ENCODE measurements around the gene CEP55. TPM values are rescaled to one million over a fixed set of nuclear protein-coding genes. Genes with fewer than 3 reads are reported as not detected.

Gene CEP55
- total and polyA plus RNA-seq, 2 experiments from 2014 or later = 14.9 to 21.5 TPM

GRCh38 chr10:93501650-93502049 is 5.2 kb downstream of the CEP55 start:
- Histone ChIP-seq H3K27me3 (replicated peaks; ENCODE audit: insufficient read depth) (no peaks in the 10 kb centered on the region), H3K4me3 (no peak overlapping the region), H3K9me2 (ENCODE audit: insufficient read depth) (no peaks in the 10 kb centered on the region), H3K9ac (0 out of 2 replicates have a peak overlapping the region, but pooled peaks have one; percentile 5), H3K4me1 (ENCODE audit: insufficient read depth) (peaks cover 6% of the 10 kb centered on the region; the same call in 1 of the 2 replicates), H3K79me2 (ENCODE audit: insufficient read depth) (peaks cover 47% of the 10 kb centered on the region), H3K27ac (no peak overlapping the region), H3F3A (ENCODE audit: insufficient read depth) (0 out of 2 replicates have a peak, but pooled peaks cover 3% of the 10 kb centered on the region), H3K4me2 (ENCODE audit: unreplicated experiment) (no peak overlapping the region), H3K36me3 (ENCODE audit: low read depth) (no peaks in the 10 kb centered on the region), H3K9me3 (ENCODE audit: low read depth) (no peaks in the 10 kb centered on the region), H2AFZ (peak overlapping the region; percentile 35; the same call in 1 of the 2 replicates), H4K20me1 (ENCODE audit: insufficient read depth) (no peaks in the 10 kb centered on the region)
- no peak for TF ChIP-seq EZH2 (IDR thresholded peaks at IDR 0.05; ENCODE audit: insufficient read depth, poor library complexity, severe bottlenecking)
- no peak for TF ChIP-seq EZH2phosphoT487 (IDR thresholded peaks at IDR 0.05; ENCODE audit: insufficient read depth, low read depth)
- DNase-seq = peak; percentile 21
- in situ Hi-C loops (cut with MboI) = loop anchor here (25.0 kb wide), 2 partner anchors 414 to 614 kb away; no protein-coding TSS in a partner anchor

GRCh38 chr10:93503075-93503474 is 6.7 kb downstream of the CEP55 start:
- 0 out of 2 replicates have a peak, but pooled peaks cover 3% of the 10 kb centered on the region for H3F3A ChIP-seq (ENCODE audit: insufficient read depth)
- in situ Hi-C loops (cut with MboI) = loop anchor here (25.0 kb wide), 2 partner anchors 416 to 616 kb away; no protein-coding TSS in a partner anchor
- H3K79me2 ChIP-seq (ENCODE audit: insufficient read depth) = peaks cover 32% of the 10 kb centered on the region
- no peak overlapping the region for H3K4me3 ChIP-seq
- H3K9ac ChIP-seq = no peak overlapping the region
- no peaks in the 10 kb centered on the region for H3K9me2 ChIP-seq (ENCODE audit: insufficient read depth)
- DNase-seq = no peak
- WGBS, 2 experiments (ENCODE audit: low coverage in 1 of 2, low lambda C conversion rate in 2 of 2, missing lambda C conversion rate in 2 of 2) = 94 to 98% methylated on average over 6 of the region's 6 CpGs
- no peaks in the 10 kb centered on the region for H3K36me3 ChIP-seq (ENCODE audit: low read depth)
- no peaks in the 10 kb centered on the region for H4K20me1 ChIP-seq (ENCODE audit: insufficient read depth)
- H2AFZ ChIP-seq = peak overlapping the region; percentile 23; the same call in 1 of the 2 replicates
- H3K27ac ChIP-seq = no peak overlapping the region
- H3K4me2 ChIP-seq (ENCODE audit: unreplicated experiment) = no peak overlapping the region
- TF ChIP-seq EZH2 (IDR thresholded peaks at IDR 0.05; ENCODE audit: insufficient read depth, poor library complexity, severe bottlenecking) = no peak
- TF ChIP-seq EZH2phosphoT487 (IDR thresholded peaks at IDR 0.05; ENCODE audit: insufficient read depth, low read depth) = no peak
- H3K4me1 ChIP-seq (ENCODE audit: insufficient read depth) = peaks cover 6% of the 10 kb centered on the region; the same call in 1 of the 2 replicates
- no peaks in the 10 kb centered on the region for H3K9me3 ChIP-seq (ENCODE audit: low read depth)
- H3K27me3 ChIP-seq (replicated peaks; ENCODE audit: insufficient read depth) = no peaks in the 10 kb centered on the region

- Histone ChIP-seq H3K9ac (no peak overlapping the region), H3K9me2 (ENCODE audit: insufficient read depth) (no peaks in the 10 kb centered on the region), H3F3A (ENCODE audit: insufficient read depth) (0 out of 2 replicates have a peak, but pooled peaks cover 3% of the 10 kb centered on the region), H3K4me2 (ENCODE audit: unreplicated experiment) (no peak overlapping the region), H3K4me1 (ENCODE audit: insufficient read depth) (peaks cover 6% of the 10 kb centered on the region; the same call in 1 of the 2 replicates), H3K27ac (no peak overlapping the region), H3K4me3 (no peak overlapping the region), H3K36me3 (ENCODE audit: low read depth) (no peaks in the 10 kb centered on the region), H4K20me1 (ENCODE audit: insufficient read depth) (no peaks in the 10 kb centered on the region), H2AFZ (peak overlapping the region; percentile 52), H3K9me3 (ENCODE audit: low read depth) (no peaks in the 10 kb centered on the region), H3K79me2 (ENCODE audit: insufficient read depth) (peaks cover 14% of the 10 kb centered on the region), H3K27me3 (replicated peaks; ENCODE audit: insufficient read depth) (no peaks in the 10 kb centered on the region)
- no peak for TF ChIP-seq EZH2 (IDR thresholded peaks at IDR 0.05; ENCODE audit: insufficient read depth, poor library complexity, severe bottlenecking)
- no peak for TF ChIP-seq EZH2phosphoT487 (IDR thresholded peaks at IDR 0.05; ENCODE audit: insufficient read depth, low read depth)
- in situ Hi-C loops (cut with MboI) = loop anchor here (25.0 kb wide), 2 partner anchors 418 to 618 kb away; no protein-coding TSS in a partner anchor
- no peak for DNase-seq
- WGBS, 2 experiments (ENCODE audit: low coverage in 1 of 2, low lambda C conversion rate in 2 of 2, missing lambda C conversion rate in 2 of 2) = 51 to 55% methylated on average over 2 of the region's 2 CpGs
Observed at GRCh38 chr10:93505075-93505474, 8.7 kb downstream of the CEP55 start.

GRCh38 chr10:93509816-93510215 is 13.4 kb downstream of the CEP55 start:
- Histone ChIP-seq H3K9ac (no peak overlapping the region), H3K4me1 (ENCODE audit: insufficient read depth) (peaks cover 9% of the 10 kb centered on the region), H3K27ac (no peak overlapping the region), H3K79me2 (ENCODE audit: insufficient read depth) (no peaks in the 10 kb centered on the region), H3K4me2 (ENCODE audit: unreplicated experiment) (no peak overlapping the region), H3K4me3 (no peak overlapping the region), H3K9me3 (ENCODE audit: low read depth) (no peaks in the 10 kb centered on the region), H3K27me3 (replicated peaks; ENCODE audit: insufficient read depth) (no peaks in the 10 kb centered on the region), H4K20me1 (ENCODE audit: insufficient read depth) (no peaks in the 10 kb centered on the region), H3K36me3 (ENCODE audit: low read depth) (no peaks in the 10 kb centered on the region; the same call in 1 of the 2 replicates), H2AFZ (no peak overlapping the region), H3F3A (ENCODE audit: insufficient read depth) (peaks cover 1% of the 10 kb centered on the region; the same call in 1 of the 2 replicates), H3K9me2 (ENCODE audit: insufficient read depth) (no peaks in the 10 kb centered on the region)
- in situ Hi-C loops (cut with MboI) = loop anchor here (25.0 kb wide), 2 partner anchors 423 to 623 kb away; no protein-coding TSS in a partner anchor
- TF ChIP-seq EZH2phosphoT487 (IDR thresholded peaks at IDR 0.05; ENCODE audit: insufficient read depth, low read depth) (no peak), EZH2 (IDR thresholded peaks at IDR 0.05; ENCODE audit: insufficient read depth, poor library complexity, severe bottlenecking) (no peak)
- no peak for DNase-seq
- 95 to 96% methylated on average over 8 of the region's 8 CpGs for WGBS, 2 experiments (ENCODE audit: low coverage in 1 of 2, low lambda C conversion rate in 2 of 2, missing lambda C conversion rate in 2 of 2)
